ENCODE data around the gene PHLPP1. TPM values are rescaled to one million over a fixed set of nuclear protein-coding genes. Genes with fewer than 3 reads are reported as not detected.

PHLPP1 gene
- total RNA-seq, 2 experiments from 2014 or later = 8.2 to 8.6 TPM

DNA sequence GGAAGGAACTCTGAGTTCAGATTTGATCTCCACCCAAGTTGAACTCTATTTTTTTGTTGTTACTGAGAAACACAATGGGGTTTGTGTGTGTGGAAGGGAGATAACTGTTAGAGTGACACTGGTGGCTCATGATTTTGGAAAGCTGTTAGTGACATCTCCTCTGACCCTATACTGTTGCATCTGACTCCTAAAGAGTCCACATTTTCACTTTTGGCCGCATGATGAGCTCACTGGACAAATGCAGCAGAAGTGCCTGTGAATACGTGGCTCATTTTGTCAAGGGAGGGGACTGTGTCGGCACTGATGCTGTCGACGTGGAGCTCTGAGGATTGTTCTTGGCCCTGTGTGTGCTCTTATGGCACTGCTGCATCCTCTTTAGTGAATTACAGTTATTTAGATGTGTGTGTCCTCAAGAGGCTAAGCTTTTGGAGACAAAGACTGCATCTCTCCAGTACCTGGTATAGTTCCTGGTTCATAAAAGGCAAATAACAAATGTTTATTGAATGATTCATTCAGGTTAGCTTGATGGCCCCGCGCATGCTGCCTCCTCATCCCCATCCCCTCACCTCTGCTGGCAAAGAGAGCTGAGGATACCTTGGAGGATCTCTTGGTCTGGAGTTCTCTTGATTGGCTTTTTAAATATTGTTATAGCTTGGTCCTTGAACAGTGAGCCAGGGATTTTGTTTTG is 135.4 kb downstream of the PHLPP1 start:
- TF ChIP-seq CTCF (IDR thresholded peaks at IDR 0.05) = no peak

DNA sequence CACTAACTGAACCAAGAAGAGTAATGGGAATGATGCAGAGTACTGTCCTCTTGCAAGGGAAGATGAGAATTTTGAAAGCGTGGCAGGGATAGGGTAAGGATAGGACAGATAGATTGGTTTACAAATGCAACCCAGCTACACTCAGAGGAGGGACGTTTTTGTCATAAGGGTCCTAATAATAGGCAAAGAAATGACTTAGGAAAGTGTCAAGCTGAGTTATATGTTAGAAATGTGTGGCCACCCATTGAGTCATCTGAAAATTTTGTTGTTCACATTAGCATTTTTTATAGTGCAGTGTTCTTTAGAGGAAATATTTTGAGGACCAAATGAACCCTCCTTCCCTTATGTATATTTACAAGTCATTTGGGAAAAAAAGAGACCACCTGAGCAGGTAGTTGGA is 137.5 kb downstream of the PHLPP1 start:
- peaks cover 3% of the 10 kb centered on the region for H3K4me1 Mint-ChIP-seq (ENCODE audit: low read depth)
- TF ChIP-seq CTCF (IDR thresholded peaks at IDR 0.05) = no peak
- H3K27me3 Mint-ChIP-seq = no peaks in the 10 kb centered on the region
- intact Hi-C loops (cut with micrococcal nuclease) = no loop called here
- ATAC-seq = no peak
- no peaks in the 10 kb centered on the region for H3K36me3 Mint-ChIP-seq (ENCODE audit: low read depth)
- CTCF ChIA-PET = no interaction called here
- DNase-seq = no peak
- no peak overlapping the region for H3K27ac Mint-ChIP-seq
- H3K4me3 Mint-ChIP-seq = no peak overlapping the region
- POLR2A ChIA-PET = no interaction called here
- H3K9me3 Mint-ChIP-seq = no peaks in the 10 kb centered on the region

More for the DNA sequence above, 135.4 kb downstream of the PHLPP1 start:
- Mint-ChIP-seq H3K4me1 (ENCODE audit: low read depth) (peaks cover 4% of the 10 kb centered on the region), H3K9me3 (no peaks in the 10 kb centered on the region), H3K36me3 (ENCODE audit: low read depth) (no peaks in the 10 kb centered on the region), H3K27me3 (no peaks in the 10 kb centered on the region), H3K27ac (no peak overlapping the region), H3K4me3 (no peak overlapping the region)
- DNase-seq = no peak
- intact Hi-C loops (cut with micrococcal nuclease) = no loop called here
- POLR2A ChIA-PET = no interaction called here
- ATAC-seq = no peak
- CTCF ChIA-PET = interaction anchor here (1.1 kb wide), 1 partner anchor 8 kb away, joined by 3 read pairs; no protein-coding TSS in a partner anchor

- ATAC-seq (no peak), DNase-seq (no peak)
- CTCF ChIA-PET = interaction anchor here (1.4 kb wide), 1 partner anchor 42 kb away, joined by 4 read pairs; no protein-coding TSS in a partner anchor
- H3K27ac Mint-ChIP-seq = no peak overlapping the region
- no peaks in the 10 kb centered on the region for H3K36me3 Mint-ChIP-seq (ENCODE audit: low read depth)
- POLR2A ChIA-PET = interaction anchor here (1.6 kb wide), 1 partner anchor 12 kb away, joined by 3 read pairs; no protein-coding TSS in a partner anchor
- no peaks in the 10 kb centered on the region for H3K9me3 Mint-ChIP-seq
- no peak overlapping the region for H3K4me3 Mint-ChIP-seq
- no peaks in the 10 kb centered on the region for H3K27me3 Mint-ChIP-seq
- H3K4me1 Mint-ChIP-seq (ENCODE audit: low read depth) = peaks cover 5% of the 10 kb centered on the region
- TF ChIP-seq CTCF (IDR thresholded peaks at IDR 0.05) = no peak
- intact Hi-C loops (cut with micrococcal nuclease) = no loop called here
Observed at GRCh38 chr18:62856294-62856693, 141.0 kb downstream of the PHLPP1 start.

DNA sequence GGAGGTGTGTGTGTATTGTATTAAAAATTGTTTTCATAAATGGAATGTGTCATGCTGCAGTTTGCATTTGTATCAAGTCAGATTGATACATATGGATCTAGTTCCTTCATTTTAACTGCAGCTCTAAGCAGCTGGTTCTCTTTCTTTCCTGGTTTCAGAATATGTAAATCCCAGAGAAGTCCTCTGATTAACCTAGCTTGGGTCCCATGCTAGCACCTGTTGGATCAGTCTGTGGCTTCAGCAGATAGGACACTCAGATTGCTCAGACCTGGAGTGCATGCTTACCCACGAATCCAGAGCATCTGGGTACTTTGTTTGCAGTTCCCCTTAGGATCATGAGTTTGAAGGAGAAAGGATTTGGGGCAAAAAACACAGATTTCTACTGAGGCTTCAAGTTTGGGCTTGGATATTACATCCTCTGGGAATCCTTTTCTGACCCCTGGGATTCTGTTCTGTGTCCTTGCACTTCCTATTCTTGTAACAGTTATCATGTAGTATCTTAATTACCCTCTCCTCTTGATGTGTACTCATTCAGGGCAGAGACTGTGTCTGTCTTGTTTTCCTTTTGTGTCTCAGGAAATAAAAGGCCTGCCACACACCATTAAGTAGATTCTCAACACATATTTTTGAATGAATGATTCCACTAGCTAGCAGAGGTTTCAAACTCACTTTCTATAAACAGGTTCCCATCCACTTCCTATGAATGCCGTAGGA is 142.1 kb downstream of the PHLPP1 start:
- DNase-seq = no peak
- Mint-ChIP-seq H3K4me1 (ENCODE audit: low read depth) (peaks cover 5% of the 10 kb centered on the region), H3K36me3 (ENCODE audit: low read depth) (no peaks in the 10 kb centered on the region), H3K27me3 (no peaks in the 10 kb centered on the region), H3K4me3 (no peak overlapping the region), H3K9me3 (no peaks in the 10 kb centered on the region), H3K27ac (no peak overlapping the region)
- ATAC-seq = no peak
- ChIA-PET POLR2A (no interaction called here), CTCF (no interaction called here)
- TF ChIP-seq CTCF (IDR thresholded peaks at IDR 0.05) = no peak
- intact Hi-C loops (cut with micrococcal nuclease) = no loop called here

DNA sequence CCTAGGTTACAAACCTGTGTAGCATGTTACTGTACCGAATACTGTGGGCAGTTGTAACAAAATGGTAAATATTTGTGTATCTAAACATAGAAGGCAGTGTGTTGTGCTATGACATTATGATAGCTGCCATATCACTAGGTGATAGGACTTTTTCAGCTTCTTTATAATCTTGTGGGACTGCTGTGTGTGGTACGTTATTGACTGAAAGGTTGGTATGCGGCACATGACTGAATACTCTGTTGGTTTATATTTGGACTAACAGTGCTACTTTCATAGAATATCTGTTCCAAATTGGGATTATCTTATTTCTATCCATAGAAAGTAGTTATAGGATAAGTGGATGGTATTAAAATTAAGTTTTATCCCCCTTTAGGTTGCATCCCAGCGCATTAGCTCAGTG is 144.7 kb downstream of the PHLPP1 start:
- Mint-ChIP-seq H3K4me1 (ENCODE audit: low read depth) (peaks cover 5% of the 10 kb centered on the region), H3K4me3 (no peak overlapping the region), H3K36me3 (ENCODE audit: low read depth) (peaks cover 1% of the 10 kb centered on the region), H3K27me3 (no peaks in the 10 kb centered on the region), H3K9me3 (no peaks in the 10 kb centered on the region), H3K27ac (no peak overlapping the region)
- TF ChIP-seq CTCF (IDR thresholded peaks at IDR 0.05) = no peak
- ATAC-seq (no peak), DNase-seq (no peak)
- CTCF ChIA-PET = interaction anchor here (1.1 kb wide), 1 partner anchor 14 kb away, joined by 3 read pairs; no protein-coding TSS in a partner anchor
- intact Hi-C loops (cut with micrococcal nuclease) = no loop called here
- POLR2A ChIA-PET = no interaction called here

Measured in activated CD8-positive, alpha-beta T cell treated with anti-CD3 and anti-CD28 coated beads for 36 hours (primary cell).